Upper lobe of left lung (tissue), 4 donors: ENCODE data around the gene TAF8.

Experiments
- POLR2A ChIP-seq, 4 donors: fragments of 450-650 bp; IDR thresholded peaks; one replicate each; pipeline ENCODE4 v1.5.1; 2016 to 2017; ENCODE audit warnings: antibody characterized with exemption in 4 of 4, mild to moderate bottlenecking in 2 of 4
- POLR2AphosphoS5 ChIP-seq, 2 donors: sonication (generic); formaldehyde crosslinking; IDR thresholded peaks; one replicate each; pipeline ENCODE4 v1.5.1; 2017; ENCODE audit warnings: antibody characterized with exemption in 2 of 2
- TF ChIP-seq, protein P1 (sequence below), 6 experiments: fragments of 450-650 bp in 4 of 6; fragments of 200-600 bp in 2 of 6; sonication (generic) in 2 of 6; IDR thresholded peaks; one replicate each; pipeline ENCODE4 v1.5.1; 2016 to 2019; ENCODE audit warnings: antibody characterized with exemption in 6 of 6

DNA sequence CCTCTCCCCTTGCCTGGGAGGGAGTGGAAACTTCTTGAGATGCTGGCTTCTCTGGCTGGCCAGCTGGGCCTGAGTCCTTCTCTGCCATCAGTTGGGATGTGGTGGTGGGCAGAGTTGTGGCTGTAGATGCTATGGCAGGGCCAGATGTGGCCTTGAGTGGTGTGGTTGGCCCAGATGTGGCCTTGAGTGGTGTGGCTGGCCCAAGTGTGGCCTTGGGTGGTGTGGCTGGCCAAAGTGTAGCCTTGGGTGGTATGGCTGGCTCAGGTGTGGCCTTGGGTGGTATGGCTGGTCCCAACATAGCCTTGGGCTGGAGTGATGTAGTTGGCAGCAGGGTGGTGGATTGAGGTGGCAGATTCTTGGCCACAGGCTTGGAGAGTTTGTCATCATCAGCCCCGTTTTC, 55.4 kb downstream of the TAF8 start:
- TF ChIP-seq POLR2AphosphoS5 (IDR thresholded peaks at IDR 0.05) (no peak), POLR2A (IDR thresholded peaks at IDR 0.05) (no peak)
- TF ChIP-seq, protein P1, sequence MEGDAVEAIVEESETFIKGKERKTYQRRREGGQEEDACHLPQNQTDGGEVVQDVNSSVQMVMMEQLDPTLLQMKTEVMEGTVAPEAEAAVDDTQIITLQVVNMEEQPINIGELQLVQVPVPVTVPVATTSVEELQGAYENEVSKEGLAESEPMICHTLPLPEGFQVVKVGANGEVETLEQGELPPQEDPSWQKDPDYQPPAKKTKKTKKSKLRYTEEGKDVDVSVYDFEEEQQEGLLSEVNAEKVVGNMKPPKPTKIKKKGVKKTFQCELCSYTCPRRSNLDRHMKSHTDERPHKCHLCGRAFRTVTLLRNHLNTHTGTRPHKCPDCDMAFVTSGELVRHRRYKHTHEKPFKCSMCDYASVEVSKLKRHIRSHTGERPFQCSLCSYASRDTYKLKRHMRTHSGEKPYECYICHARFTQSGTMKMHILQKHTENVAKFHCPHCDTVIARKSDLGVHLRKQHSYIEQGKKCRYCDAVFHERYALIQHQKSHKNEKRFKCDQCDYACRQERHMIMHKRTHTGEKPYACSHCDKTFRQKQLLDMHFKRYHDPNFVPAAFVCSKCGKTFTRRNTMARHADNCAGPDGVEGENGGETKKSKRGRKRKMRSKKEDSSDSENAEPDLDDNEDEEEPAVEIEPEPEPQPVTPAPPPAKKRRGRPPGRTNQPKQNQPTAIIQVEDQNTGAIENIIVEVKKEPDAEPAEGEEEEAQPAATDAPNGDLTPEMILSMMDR (IDR thresholded peaks at IDR 0.05), result no peak
